Mucosa of descending colon (tissue), 3 donors: ENCODE measurements around the gene TNRC6C. TPM values are rescaled to one million over a fixed set of nuclear protein-coding genes. Genes with fewer than 3 reads are reported as not detected.

Source experiments
- ATAC-seq: fragments of 200-7000 bp; cut with Tn5 transposase; one replicate; pipeline ENCODE4 v1.9.1; 2020; ENCODE audit warnings: mild to moderate bottlenecking, moderate library complexity
- DNase-seq, 3 donors: peaks; one replicate each; pipeline ENCODE4 v3.0.0-alpha.2; 2020
- H3K36me3 ChIP-seq: fragments of 200-600 bp; one replicate; pipeline ENCODE4 v1.8.0; 2021; ENCODE audit warnings: low read depth, mild to moderate bottlenecking
- H3K4me1 ChIP-seq: fragments of 200-600 bp; one replicate; pipeline ENCODE4 v1.8.0; 2021; ENCODE audit warnings: low read depth, mild to moderate bottlenecking
- H3K4me3 ChIP-seq: fragments of 200-600 bp; one replicate; pipeline ENCODE4 v1.8.0; 2021; ENCODE audit warnings: mild to moderate bottlenecking
- H3K9me3 ChIP-seq: fragments of 200-600 bp; one replicate; pipeline ENCODE4 v1.8.0; 2021; ENCODE audit warnings: mild to moderate bottlenecking
- intact Hi-C, 2 donors: fragments of 100-400 bp; cut with DNase I in 1 of 2; cut with micrococcal nuclease in 1 of 2; formaldehyde crosslinking; loops; one replicate each; pipeline versions ENCODE4 v1.11.0 to v1.11.1; 2022; cut with DNase I, micrococcal nuclease
- total RNA-seq, 3 donors: library from RNA; stranded (reverse); fragmentation: NEBNext Ultra II Directional in 2 of 3; extraction: Animal tissue kit (Norgen Biotek cat#: 25700) in 2 of 3; gene quantifications; one replicate each; pipeline versions ENCODE4 v1.2.1 to v1.2.4, GENCODE V29; 2021 to 2023
- TF ChIP-seq, protein P1 (sequence below): fragments of 200-600 bp; IDR thresholded peaks from one replicate; pipeline ENCODE4 v1.8.0; 2022; ENCODE audit warnings: antibody characterized with exemption, mild to moderate bottlenecking
- donor health status: DM: no; HTN: no; CAD: no; lungs with moderate emphysema.
- donor health status: DM: no; HTN: no; CAD: no.
- donor health status: DM: no; HTN: yes; CAD: no.

Gene TNRC6C
- total RNA-seq, 3 donors from 2014 or later: 13.7 to 32.6 (median 20.7) TPM

DNA sequence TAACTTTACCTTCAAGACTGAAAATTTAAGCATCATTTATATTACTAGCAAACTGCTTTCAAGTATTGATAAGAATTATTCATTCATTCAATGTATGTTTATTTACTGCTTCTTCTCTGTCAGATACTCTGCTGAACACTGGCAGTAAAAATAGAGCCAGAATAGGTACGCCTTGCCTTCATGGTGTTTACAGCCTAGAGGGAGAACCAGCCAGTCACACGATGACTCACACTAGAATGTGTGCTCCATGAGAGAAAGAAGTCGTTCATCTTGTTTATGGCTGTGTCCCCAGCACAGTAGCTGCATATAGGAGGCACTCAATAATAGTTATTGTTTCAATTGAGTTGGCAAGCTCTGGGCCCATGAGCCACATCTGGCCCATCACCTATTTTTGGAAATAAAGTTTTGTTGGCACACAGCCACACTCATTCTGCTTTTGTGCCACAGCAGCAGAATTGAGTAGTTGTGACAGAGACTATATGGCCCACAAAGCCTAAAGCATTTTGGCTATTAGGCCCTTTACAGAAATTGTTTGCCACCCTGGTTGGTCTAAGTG is 85.9 kb downstream of the TNRC6C start:
- Histone ChIP-seq H3K9me3 (no peaks in the 10 kb centered on the region), H3K4me1 (peaks cover 7% of the 10 kb centered on the region), H3K36me3 (no peaks in the 10 kb centered on the region), H3K4me3 (no peak overlapping the region)
- intact Hi-C loops: no loop called here
- TF ChIP-seq, protein P1, sequence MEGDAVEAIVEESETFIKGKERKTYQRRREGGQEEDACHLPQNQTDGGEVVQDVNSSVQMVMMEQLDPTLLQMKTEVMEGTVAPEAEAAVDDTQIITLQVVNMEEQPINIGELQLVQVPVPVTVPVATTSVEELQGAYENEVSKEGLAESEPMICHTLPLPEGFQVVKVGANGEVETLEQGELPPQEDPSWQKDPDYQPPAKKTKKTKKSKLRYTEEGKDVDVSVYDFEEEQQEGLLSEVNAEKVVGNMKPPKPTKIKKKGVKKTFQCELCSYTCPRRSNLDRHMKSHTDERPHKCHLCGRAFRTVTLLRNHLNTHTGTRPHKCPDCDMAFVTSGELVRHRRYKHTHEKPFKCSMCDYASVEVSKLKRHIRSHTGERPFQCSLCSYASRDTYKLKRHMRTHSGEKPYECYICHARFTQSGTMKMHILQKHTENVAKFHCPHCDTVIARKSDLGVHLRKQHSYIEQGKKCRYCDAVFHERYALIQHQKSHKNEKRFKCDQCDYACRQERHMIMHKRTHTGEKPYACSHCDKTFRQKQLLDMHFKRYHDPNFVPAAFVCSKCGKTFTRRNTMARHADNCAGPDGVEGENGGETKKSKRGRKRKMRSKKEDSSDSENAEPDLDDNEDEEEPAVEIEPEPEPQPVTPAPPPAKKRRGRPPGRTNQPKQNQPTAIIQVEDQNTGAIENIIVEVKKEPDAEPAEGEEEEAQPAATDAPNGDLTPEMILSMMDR: no peak
- ATAC-seq (no peak), DNase-seq (no peak)

DNA sequence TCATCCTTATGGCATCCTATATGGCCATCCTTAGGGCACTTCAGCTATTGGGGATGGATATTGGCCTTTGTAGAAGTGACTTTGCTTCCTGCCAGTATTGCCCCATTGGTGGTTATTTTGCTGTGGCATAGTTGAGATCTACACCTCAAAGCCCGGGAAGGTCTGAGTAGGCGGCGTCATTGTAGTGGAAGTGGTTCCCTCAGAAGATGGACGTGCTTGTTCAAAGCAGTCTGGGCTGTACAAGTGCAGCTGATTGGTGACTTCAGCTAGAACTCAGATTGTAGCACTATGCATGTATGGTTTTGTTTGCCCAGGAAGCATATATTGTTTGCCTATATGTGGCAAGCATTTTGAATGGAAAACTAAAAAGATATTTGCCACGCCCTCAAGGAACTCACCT is 86.8 kb downstream of the TNRC6C start:
- DNase-seq: no peak
- ATAC-seq: no peak
- peaks cover 7% of the 10 kb centered on the region for H3K4me1 ChIP-seq
- TF ChIP-seq, protein P1: no peak
- H3K4me3 ChIP-seq: no peak overlapping the region
- no peaks in the 10 kb centered on the region for H3K36me3 ChIP-seq
- H3K9me3 ChIP-seq: no peaks in the 10 kb centered on the region
- intact Hi-C loops: no loop called here

DNA sequence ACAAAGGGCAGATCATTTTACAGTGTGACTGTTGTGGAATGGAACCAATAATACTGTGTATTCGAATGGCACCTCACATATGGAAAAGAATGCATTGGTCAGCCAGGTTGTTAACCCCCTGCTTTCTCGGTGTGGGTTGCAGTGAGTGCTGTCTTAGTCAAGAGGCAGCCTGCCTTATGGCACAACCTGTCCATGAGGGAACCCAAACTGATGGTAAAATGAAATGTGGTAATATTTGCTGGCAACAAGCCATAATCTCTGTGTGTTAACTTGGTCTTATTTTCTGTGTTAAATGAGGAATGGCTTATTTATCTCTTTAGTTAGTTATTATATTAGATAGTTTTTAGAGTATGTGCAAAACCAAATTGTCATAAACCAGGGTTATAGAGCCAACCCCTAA is 88.4 kb downstream of the TNRC6C start:
- Histone ChIP-seq H3K4me1 (no peaks in the 10 kb centered on the region), H3K36me3 (no peaks in the 10 kb centered on the region), H3K4me3 (no peak overlapping the region), H3K9me3 (no peaks in the 10 kb centered on the region)
- intact Hi-C loops: no loop called here
- TF ChIP-seq, protein P1: no peak
- ATAC-seq (no peak), DNase-seq (no peak)

DNA sequence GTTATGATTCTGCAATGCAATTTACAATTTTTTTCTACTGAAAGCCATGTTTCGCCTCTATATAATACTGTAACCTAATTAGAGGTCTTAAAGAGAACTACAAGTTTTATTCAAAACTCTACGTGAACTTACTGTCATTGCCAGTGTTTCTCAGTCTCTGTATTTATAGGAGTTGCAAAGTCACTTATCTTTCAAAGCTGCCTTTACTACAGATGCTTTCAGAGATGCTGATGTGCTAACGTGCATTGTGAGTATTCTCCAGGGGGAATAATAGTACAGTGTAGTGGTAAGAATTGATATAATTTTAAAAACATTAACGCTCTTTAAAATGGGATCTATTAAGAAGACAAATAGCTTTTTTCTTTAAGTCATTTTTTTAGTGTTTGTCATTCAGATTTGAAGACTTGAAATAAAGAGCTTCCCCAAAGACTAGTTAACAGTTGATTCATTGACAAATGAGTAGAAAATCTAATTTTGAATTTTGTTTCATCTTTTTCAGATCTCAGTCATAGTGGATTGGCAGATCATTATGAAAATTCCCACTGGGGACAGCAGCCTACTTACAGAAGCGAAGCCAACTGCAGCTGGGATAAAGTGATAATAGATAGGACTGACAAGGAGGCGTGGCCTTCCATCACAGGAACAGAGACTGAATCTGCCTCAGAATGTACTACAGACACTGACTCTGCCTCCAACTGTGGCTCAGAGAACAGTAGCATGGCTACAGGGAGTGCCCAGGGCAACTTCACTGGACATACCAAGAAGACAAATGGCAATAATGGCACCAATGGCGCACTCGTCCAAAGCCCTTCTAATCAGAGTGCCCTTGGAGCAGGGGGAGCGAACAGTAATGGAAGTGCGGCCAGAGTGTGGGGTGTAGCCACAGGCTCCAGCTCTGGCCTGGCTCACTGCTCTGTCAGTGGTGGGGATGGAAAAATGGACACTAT is 90.1 kb downstream of the TNRC6C start:
- intact Hi-C loops: no loop called here
- Histone ChIP-seq H3K9me3 (no peaks in the 10 kb centered on the region), H3K4me3 (no peak overlapping the region), H3K4me1 (no peaks in the 10 kb centered on the region), H3K36me3 (no peaks in the 10 kb centered on the region)
- no peak for ATAC-seq
- TF ChIP-seq, protein P1: no peak
- no peak for DNase-seq

- no peak for DNase-seq
- Histone ChIP-seq H3K4me1 (no peaks in the 10 kb centered on the region), H3K4me3 (no peak overlapping the region), H3K36me3 (no peaks in the 10 kb centered on the region), H3K9me3 (no peaks in the 10 kb centered on the region)
- TF ChIP-seq, protein P1: no peak
- intact Hi-C loops: no loop called here
- ATAC-seq: no peak
Measured at GRCh38 chr17:78049609-78050008, 91.1 kb downstream of the TNRC6C start.
